ENCODE measurements around the gene WDR53.

Gene WDR53

GRCh38 chr3:196547067-196547466 lies 21.3 kb downstream of the WDR53 start:
- no peak overlapping the region for H3K4me3 ChIP-seq (ENCODE audit: low read length)
- DNase-seq (ENCODE audit: low read depth): no peak
- TF ChIP-seq CTCF (conservative IDR thresholded peaks at IDR 0.05; ENCODE audit: low read depth, low read length): no peak

GRCh38 chr3:196546537-196546936 lies 21.8 kb downstream of the WDR53 start:
- H3K4me3 ChIP-seq (ENCODE audit: low read length): no peak overlapping the region
- DNase-seq (ENCODE audit: low read depth): no peak
- no peak for TF ChIP-seq CTCF (conservative IDR thresholded peaks at IDR 0.05; ENCODE audit: low read depth, low read length)

GRCh38 chr3:196544491-196544992 lies 23.8 kb downstream of the WDR53 start:
- no peak overlapping the region for H3K4me3 ChIP-seq (ENCODE audit: low read length)
- no peak for TF ChIP-seq CTCF (conservative IDR thresholded peaks at IDR 0.05; ENCODE audit: low read depth, low read length)
- DNase-seq (ENCODE audit: low read depth): no peak

GRCh38 chr3:196541684-196542445 lies 26.5 kb downstream of the WDR53 start:
- DNase-seq (ENCODE audit: low read depth): no peak
- TF ChIP-seq CTCF (conservative IDR thresholded peaks at IDR 0.05; ENCODE audit: low read depth, low read length): no peak
- H3K4me3 ChIP-seq (ENCODE audit: low read length): no peak overlapping the region

- no peak for DNase-seq (ENCODE audit: low read depth)
- TF ChIP-seq CTCF (conservative IDR thresholded peaks at IDR 0.05; ENCODE audit: low read depth, low read length): peak; percentile 72
Observed at GRCh38 chr3:196537319-196537984, 30.9 kb downstream of the WDR53 start.

GRCh38 chr3:196533260-196533681 lies 35.1 kb downstream of the WDR53 start:
- no peak for DNase-seq (ENCODE audit: low read depth)
- no peak overlapping the region for H3K4me3 ChIP-seq (ENCODE audit: low read length)
- TF ChIP-seq CTCF (conservative IDR thresholded peaks at IDR 0.05; ENCODE audit: low read depth, low read length): no peak

More at GRCh38 chr3:196537319-196537984, 30.9 kb downstream of the WDR53 start:
- no peak overlapping the region for H3K4me3 ChIP-seq (ENCODE audit: low read length)

Measured in retinal pigment epithelial cell (primary cell).